ENCODE data around the gene ROPN1. TPM values are rescaled to one million over a fixed set of nuclear protein-coding genes. Genes with fewer than 3 reads are reported as not detected.
"Not testable (repeated sequence)": the region's sequence is repeated elsewhere in the genome, so short reads cannot be mapped to it uniquely, and the experiment has no call there.

ROPN1 gene
- total RNA-seq, 1 experiment from 2014 or later = not detected

- peak; percentile 37 for DNase-seq (ENCODE audit: low read depth)
Observed at GRCh38 chr3:123997543-123997942, 5.6 kb upstream of the ROPN1 start.

GRCh38 chr3:123993818-123994217, 1.9 kb upstream of the ROPN1 start:
- no peak for DNase-seq (ENCODE audit: low read depth)

GRCh38 chr3:123986427-123986826, 5.5 kb downstream of the ROPN1 start:
- DNase-seq (ENCODE audit: low read depth) = no peak

GRCh38 chr3:123984957-123985356, 7.0 kb downstream of the ROPN1 start:
- DNase-seq (ENCODE audit: low read depth) = no peak

- no peak for DNase-seq (ENCODE audit: low read depth)
Observed at GRCh38 chr3:123984350-123984749, 7.6 kb downstream of the ROPN1 start.

GRCh38 chr3:123981317-123981716, 10.6 kb downstream of the ROPN1 start:
- not testable (repeated sequence) for DNase-seq (ENCODE audit: low read depth)

- no peak for DNase-seq (ENCODE audit: low read depth)
Observed at GRCh38 chr3:123980539-123980938, 11.4 kb downstream of the ROPN1 start.

GRCh38 chr3:123979525-123980501, 12.1 kb downstream of the ROPN1 start:
- DNase-seq (ENCODE audit: low read depth) = peak; percentile 64

GRCh38 chr3:123976904-123977303, 15.0 kb downstream of the ROPN1 start:
- not testable (repeated sequence) for DNase-seq (ENCODE audit: low read depth)

- peak; percentile 20 for DNase-seq (ENCODE audit: low read depth)
Observed at GRCh38 chr3:123976181-123976898, 15.6 kb downstream of the ROPN1 start.

GRCh38 chr3:123975030-123975429, 16.9 kb downstream of the ROPN1 start:
- DNase-seq (ENCODE audit: low read depth) = not testable (repeated sequence)

GRCh38 chr3:123971406-123971805, 20.5 kb downstream of the ROPN1 start:
- no peak for DNase-seq (ENCODE audit: low read depth)

- DNase-seq (ENCODE audit: low read depth) = not testable (repeated sequence)
Observed at GRCh38 chr3:123967260-123967659, 24.7 kb downstream of the ROPN1 start.

- DNase-seq (ENCODE audit: low read depth) = not testable (repeated sequence)
Observed at GRCh38 chr3:123966799-123967198, 25.1 kb downstream of the ROPN1 start.

GRCh38 chr3:123964793-123965192, 27.1 kb downstream of the ROPN1 start:
- DNase-seq (ENCODE audit: low read depth) = not testable (repeated sequence)

- no peak for DNase-seq (ENCODE audit: low read depth)
Observed at GRCh38 chr3:123961508-123961856, 30.4 kb downstream of the ROPN1 start.

GRCh38 chr3:123960781-123961507, 31.0 kb downstream of the ROPN1 start, which contains the start of gene CCDC14:
Gene CCDC14, minus strand, starts transcription at chr3:123961229. Its CDS starts 56 bp downstream, at chr3:123961173.
- peak; percentile 99 for DNase-seq (ENCODE audit: low read depth)

GRCh38 chr3:123953735-123954134, 38.2 kb downstream of the ROPN1 start:
- DNase-seq (ENCODE audit: low read depth) = no peak

GRCh38 chr3:123952844-123953520, 38.9 kb downstream of the ROPN1 start:
- DNase-seq (ENCODE audit: low read depth) = no peak

- DNase-seq (ENCODE audit: low read depth) = no peak
Observed at GRCh38 chr3:123951522-123952447, 40.1 kb downstream of the ROPN1 start.
